GM19452 (cell line): ENCODE results near the gene DLEC1.
"Not testable (repeated sequence)": the region's sequence is repeated elsewhere in the genome, so short reads cannot be mapped to it uniquely, and the experiment has no call there.

ENCODE experiments used
- ATAC-seq: cut with Tn5 transposase; IDR thresholded peaks from one replicate; pipeline ENCODE4 v1.9.1; 2021; ENCODE audit not compliant: unreplicated experiment

The DLEC1 gene

DNA sequence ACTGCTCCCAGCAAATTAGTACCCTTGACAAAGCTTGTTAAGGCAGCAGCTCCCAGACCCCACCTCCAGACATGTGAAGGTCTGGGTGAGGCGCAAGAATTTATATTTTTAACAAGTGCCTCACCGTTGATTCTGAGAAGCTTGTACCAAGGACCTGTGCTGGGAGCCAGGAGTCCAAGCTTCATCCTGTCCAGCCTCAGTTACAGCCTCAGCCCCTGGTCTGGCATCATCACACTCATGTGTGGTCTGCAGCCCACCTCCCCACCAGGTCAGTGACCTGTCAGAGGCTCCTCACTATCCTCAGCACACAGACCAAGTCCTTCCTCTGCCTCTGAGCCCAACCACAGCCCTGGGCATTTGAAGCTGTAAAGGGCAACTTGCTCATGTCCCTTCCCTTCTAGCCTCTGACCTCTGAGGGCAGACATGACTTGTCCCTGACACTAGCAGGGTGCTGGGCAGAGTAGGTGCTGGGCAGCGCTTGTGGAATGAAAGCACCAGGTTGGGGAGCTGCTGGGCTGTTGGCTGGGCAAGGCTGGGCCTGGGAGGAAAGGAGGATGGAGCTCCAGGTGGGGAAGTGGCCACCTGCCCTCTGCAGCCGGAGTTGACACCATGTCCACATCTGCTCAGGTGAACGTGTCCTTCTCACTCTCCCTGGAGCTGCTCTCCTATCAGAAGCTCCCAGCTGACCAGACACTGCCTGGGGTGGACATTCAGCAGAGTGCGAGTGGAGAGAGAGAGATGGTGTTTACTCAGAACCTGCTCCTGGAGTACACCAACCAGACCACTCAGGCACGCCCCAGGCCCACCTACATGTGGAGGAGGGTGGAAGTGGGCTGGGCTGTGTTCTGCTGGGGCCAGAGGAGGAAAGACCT, 81.0 kb downstream of the DLEC1 start:
- no peak for ATAC-seq

DNA sequence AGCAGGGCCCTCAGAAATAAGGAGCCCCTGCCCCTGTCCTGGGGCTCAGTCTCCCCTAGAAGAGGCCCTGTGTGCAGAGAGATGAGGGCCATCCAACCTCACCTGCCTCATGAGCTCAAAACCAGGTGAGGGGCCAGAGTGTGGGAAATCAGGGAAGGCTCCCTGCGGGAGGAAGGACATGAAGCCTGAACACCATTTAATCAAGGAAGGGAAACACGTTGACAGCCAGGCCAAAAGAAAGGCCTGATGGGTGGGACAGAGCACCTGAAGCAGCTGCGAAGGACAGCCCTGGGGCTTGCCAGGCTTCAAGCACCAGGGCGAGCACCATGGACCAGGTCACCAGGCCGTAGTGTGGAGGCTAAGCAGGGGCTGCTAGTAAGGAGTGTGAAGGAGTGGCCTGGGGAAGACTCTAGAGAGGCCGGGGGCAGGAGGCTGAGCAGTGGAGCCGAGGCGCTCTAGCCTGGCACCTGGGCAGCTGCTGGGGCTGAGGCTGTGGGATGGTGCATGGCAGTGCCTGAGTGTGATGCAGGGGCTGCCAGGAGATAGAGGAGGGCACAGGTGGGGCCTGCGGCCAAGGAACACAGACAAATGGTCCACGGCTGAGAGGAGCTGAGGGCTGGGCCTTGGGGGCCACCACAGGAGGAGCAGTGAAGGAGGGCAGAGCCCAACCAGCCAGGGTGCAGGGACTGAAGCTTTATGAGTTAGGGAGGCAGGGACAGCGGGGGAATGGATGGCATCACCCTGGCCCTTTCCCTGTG, 81.9 kb downstream of the DLEC1 start:
- no peak for ATAC-seq

DNA sequence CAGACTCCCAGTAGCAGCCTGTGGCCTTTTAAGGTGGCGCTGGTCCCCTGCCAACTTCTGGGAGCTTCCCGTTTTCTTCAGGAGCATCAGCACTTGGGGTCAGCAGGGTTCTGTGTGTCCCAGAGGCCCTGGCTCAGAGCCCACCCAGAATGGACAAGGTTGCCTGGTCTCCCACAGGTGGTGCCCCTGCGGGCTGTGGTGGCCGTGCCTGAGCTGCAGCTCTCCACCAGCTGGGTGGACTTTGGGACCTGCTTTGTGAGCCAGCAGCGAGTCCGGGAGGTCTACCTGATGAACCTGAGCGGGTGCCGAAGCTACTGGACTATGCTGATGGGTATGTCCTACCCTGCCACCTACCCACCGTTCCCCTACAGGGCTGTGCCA, 82.4 kb downstream of the DLEC1 start:
- ATAC-seq: no peak

DNA sequence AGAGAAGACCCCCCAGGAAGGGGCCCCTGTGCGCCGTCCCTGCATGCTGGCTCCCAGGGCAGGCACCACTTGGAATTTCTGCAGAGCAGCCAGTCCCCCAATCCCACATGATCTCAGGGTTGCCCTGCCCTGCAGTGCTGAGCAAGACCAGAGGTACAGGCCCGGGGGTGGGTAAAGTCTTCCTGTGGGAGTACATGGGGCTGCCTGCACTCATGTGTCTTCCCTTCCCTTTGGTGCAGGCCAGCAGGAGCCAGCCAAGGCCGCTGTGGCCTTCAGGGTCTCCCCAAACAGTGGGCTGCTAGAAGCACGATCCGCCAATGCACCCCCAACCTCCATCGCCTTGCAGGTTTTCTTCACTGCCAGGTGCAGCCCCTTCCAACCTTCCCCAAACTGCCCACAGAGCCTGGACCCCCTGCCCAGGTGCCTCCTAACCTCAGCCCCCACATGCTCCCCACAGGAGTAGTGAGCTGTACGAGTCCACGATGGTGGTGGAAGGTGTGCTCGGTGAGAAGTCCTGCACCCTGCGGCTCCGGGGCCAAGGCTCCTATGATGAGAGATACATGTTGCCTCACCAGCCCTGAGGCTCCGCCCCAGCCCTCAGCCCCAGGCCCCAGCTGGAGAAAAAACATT, 82.9 kb downstream of the DLEC1 start:
- no peak for ATAC-seq

DNA sequence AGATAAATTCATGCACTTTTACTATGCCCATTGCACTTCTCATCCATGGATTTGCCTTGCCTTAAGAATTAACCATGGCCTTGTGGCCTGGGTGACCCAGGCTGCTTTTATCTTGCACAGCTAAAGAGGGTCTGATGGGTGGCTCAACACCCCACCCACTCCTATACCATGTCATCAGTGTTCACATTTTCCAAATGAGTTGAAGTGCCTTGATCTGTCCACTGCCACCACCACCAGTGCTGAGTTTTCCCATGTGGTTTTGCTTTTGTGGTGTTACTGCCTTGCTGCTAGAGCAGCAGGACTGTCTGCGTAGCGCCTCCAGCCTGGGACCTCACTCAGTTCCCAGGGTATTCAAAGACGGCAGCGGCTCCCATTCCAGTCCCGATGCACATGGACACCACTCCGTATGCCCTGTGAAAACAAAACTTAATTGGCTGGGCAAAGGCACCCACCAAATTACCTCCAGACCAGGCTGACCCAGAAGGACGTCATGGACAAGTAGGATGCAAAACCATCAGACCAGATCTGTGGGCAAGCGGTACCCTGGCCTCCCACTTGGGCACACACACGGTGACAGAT, 83.8 kb downstream of the DLEC1 start:
- no peak for ATAC-seq

DNA sequence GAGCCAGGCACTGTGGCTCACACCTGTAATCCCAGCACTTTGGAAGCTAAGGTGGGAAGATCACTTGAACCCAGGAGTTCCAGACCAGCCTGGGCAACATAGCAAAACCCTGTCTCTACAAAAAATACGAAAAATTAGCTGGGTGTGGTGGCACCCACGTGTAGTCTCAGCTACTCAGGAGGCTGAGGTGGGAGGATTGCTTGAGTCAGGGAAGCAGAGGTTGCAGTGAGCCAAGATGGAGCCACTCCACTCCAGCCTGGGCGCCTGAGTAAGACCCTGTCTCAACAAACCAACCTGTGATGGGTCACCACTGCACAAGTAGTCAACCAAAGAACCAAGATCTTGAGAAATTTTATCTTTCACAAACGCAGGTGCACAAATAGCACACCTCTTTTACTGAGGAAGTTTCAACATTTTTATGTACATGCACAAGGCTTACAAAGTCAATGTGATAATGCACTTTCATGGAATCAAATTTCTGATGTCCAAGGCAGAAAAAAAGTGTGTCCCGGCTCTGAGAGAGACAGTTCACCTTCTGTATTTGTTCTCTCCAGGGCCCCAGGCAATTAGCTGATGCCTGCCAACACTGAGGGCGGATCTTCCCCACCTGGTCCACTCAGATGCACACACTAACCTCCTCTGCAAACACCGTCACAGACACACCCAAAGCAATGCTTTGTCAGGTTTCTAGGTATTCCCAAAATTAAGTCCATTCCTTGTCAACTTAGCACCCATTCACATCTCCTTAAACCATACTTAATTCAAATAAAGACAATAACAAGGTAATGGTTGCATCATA, 85.5 kb downstream of the DLEC1 start:
- no peak for ATAC-seq

DNA sequence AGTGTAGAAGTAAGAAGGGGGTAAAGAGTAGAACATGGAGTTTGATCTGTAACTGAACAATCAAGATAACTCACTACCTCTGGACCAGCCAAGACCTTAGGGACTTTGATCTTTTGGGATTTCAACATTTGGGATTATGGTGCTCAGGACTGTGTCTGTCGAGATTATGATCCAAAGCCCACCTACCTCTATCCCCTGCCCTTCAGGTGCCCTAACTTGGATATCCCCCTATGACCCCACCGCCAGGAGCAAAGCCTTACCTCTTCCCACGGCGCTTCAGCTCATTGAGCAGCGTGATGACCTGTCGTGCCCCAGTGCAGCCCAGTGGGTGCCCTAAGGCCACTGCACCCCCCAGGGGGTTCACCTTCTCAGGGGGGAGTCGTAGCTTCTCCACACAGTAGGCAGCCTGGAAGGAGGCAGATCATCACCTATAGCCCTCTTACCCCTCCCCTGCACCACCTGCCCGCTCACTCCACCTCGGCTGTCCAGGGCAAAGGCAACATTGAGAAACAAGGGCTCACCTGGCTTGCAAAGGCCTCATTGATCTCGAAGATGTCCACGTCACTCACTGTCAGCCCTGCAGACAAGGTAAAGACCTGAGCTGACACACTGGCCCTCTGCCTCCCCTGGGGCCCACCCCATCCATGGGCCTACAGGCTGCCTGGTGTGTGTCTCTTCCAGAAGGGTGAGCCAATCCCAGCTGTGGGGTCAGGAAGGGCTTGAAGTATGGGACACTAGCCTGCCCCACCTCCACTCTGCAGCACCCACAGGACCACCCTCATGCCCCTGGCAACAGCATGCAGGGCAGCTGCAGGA, 86.5 kb downstream of the DLEC1 start:
- no peak for ATAC-seq

DNA sequence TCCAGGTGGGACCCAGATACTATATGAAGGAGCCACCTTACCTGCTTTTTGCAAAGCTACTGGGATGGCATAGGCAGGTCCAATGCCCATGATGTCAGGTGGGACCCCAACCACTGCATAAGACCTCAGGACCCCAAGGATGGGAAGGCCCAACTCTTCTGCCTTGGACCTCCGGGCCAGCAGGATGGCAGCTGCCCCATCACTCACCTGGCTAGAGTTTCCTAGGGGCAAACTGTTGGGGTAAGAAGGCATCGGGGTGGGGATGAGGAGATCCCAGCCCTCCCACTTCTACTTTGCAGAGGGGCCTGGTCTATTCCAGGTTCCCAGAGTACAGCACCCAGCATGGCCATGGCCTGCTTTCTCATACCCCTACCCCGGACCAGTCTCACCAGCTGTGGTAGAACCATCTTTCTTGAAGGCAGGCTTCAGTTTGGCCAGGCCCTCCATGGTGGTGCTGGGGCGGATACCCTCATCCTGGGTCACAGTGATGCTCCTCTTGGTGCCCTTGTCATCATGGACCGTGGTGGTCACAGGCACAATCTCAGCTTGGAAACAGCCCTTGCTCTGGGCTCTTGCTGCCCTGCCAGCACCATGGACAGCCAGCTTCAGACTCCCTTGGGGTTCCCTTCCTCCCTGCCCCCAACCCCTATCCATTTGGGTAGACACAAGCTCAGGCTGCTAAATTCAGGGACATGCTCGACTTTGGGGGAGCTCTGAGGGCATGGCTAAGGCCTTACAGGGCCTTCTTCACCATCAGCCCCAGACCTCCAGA, 87.3 kb downstream of the DLEC1 start:
- ATAC-seq: no peak

DNA sequence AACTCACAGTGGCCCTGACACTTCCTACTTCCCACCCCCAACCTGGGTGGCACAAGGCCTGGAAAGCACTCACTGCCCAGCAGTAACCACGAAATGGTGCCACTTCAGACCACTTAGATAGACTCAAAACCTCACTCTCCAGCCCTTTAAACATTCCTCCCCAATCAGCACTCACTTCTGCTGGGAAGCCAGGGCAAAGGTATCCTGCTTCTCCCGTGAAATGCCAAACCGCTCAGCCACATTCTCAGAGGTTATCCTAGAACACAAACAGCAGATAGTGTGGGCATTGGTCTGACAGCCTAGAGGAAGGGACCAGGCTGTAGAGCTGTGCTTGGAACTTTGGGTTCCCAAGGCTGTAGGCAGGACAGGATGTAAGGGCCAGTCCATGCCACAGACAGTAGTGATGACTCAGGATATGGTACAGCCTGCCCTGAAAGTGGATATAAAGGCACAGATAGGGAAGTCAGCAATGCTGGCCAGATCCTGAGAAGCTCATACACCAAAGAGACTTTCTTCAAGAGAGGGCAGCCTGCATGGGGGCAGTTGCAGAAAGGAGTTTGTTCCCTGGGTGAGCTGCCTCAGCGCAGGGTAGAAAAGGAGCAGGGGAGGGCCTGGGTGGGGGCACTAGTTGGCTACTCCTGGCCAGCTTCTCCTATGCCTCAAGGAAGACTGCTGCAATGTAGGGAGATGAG, 88.7 kb downstream of the DLEC1 start:
- no peak for ATAC-seq

DNA sequence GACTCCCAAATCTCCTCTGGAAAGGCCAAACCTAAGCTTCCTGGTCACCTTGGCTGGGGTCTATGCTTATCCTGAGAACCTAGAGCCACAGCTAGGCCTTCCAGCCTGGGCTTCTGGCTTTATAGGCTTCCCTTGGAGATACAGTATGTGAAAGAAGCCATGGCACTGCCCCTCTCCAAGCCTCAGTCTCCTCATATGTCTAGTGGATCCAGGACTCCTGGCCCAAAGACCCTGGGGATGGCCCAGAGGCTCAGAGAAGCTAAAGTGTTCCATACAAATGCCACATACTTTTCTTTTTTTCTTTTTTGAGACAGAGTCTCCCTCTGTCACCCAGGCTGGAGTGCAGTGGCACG, 89.3 kb downstream of the DLEC1 start:
- no peak for ATAC-seq

DNA sequence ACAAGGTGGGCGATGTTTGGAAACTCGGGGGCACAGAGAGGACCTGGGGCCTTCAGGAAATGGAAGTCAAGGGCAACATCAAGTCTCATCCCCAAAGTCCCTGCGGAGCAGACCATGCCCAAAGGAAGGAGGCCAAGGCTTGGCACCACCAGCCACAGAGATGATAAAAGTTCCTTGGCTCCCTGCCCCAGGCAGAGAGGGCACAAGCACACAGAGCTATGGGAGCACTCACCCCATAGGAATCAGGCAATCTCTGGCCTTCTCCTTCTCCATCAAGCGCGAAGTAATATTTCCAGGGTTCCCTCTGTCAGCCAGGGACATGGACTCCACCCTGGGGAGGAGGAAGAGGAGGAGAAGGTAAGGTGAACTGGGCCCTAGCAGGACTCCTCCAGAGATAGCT, 90.0 kb downstream of the DLEC1 start:
- ATAC-seq: no peak

DNA sequence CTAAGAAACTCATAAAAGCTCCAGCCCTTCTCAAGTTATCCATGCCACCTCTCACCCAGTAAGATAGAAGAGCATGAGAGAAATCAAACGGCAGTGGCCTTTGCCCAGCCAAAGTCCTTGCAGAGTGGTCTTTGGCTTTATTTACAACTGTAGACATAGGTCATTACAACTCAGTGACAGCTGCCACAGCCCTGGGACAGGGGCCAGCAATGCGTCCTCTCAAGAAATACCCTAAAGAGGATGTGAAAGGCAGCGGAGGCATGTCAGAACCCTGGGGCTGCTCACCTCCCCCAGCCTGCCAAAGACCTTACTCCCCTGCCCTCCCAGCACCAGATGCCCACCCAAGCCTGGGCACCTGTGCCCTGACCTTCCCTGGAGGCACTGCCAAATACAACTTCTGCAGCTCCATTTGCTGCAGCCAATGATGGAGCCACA, 91.6 kb downstream of the DLEC1 start:
- no peak for ATAC-seq

DNA sequence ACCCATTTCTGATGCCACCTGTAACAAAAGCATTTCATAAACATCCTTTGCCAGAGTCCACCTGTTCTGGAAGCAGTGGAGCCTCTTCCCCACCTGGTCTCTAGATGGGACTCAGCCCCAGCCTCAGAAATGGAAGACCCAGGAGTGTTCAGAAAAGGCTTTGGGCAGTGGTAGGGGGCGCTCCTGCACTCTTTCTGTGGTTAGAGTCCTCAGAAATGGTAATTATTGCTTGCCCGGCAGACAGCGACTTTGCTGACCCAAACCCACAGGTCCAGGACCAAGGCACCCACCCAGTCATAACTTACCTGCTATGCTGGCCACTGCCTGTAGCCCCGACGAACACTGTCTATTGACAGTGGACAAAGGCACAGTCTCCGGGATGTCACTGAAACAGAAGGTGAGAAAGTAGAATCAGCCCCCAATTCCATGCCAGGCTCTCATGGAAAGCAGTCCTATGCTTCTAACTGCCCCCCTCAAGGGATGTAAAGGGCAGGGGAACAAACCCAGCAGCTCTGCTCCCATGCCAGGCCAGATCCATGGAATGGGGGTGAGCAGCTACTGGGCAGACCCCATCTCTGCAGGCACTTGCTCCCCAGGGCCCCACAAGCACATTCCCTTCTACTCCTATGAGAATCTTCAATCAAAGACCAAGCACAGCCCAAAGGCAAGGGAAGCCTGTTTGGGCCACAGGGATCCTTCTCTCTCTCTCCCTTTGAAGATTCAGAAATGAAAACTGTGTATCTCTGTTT, 92.8 kb downstream of the DLEC1 start:
- no peak for ATAC-seq

DNA sequence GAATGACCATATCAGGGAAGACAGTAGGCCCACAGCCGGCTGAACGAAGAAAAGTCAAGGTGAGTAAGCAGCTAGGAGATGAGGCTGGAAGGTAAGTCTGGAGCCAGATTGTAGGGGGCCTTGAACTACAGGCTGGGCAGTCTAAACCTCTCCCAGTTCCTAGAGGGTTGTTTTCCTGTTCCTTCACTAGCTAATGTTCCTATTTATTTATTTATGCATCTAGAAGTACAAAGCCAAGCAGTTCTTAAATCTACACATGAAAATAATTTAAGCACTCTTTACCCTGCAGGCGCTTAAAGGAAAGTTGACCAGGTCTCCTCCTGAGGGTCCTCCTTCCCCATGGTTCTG, 94.2 kb downstream of the DLEC1 start:
- no peak for ATAC-seq

DNA sequence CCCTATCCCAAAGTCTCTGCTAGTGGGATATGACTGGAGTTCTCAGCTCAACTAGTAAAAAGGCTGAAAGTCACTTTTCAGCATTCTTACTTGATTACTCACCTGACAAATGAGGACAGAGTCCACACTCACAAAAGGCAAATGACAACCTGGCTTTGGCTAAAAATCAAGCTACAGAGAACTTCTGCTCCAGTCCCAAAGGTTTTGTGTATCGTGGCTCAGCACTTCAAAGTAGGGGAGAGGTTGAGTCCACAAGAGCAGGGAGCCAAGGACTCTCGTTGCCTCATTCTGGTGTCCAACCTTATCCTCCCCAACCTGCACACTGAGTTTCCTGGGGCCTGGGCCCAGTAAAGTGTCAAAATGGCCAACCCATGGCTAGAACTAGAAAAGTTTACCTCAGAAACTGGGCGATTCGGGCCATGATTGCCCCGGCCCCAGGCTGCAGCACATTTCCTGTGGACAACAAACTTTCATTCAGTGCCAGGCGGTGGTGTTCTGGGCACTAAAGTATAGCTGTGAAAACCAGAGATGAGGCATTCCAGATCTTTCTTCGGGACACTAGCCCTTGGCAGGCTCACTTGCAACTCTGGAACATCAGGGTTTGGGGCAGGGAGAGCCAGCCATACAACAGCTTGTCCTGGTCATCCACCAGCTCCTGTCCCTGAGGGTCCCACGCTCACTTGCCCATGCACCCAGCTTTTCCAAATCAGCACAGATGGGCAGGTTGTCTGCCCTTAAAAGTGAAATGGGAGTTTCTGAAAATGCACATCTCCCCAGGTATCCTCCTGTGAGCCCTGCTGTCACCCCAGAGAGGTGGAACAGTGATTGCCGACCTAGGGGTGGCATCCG, 94.8 kb downstream of the DLEC1 start:
- no peak for ATAC-seq

DNA sequence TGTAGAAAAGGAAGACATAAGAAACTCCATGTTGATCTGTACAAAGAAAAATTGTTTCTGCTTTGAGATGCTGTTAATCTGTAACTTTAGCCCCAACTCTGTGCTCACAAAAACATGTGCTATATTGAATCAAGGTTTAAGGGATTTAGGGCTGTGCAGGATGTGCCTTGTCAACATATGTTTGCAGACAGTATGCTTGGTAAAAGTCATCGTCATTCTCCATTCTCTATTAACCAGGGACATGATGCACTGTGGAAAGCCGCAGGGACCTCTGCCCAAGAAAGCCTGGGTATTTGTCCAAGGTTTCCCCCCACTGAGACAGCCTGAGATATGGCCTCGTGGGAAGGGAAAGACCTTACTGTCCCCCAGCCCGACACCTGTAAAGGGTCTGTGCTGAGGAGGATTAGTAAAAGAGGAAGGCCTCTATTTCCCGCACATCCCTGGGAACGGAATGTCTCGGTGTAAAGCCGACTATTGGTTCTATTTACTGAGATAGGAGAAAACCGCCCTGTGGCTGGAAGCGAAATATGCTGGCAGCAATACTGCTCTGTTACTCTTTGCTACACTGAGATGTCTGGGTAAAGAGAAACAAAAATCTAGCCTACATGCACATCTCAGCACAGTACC, 95.6 kb downstream of the DLEC1 start:
- ATAC-seq: not testable (repeated sequence)
